Peyer's patch (tissue), 4 donors: ENCODE measurements around the gene WNT5A. TPM values are rescaled to one million over a fixed set of nuclear protein-coding genes. Genes with fewer than 3 reads are reported as not detected.
A peak's percentile ranks its signal among the peaks of the same experiment; 100 is the strongest.

ENCODE experiments used
- DNase-seq, 3 donors: peaks; one replicate each; pipeline ENCODE4 v3.0.0-alpha.2; 2017 to 2019
- H3K27ac ChIP-seq, 4 donors: fragments of 200-600 bp; sonication (generic); one replicate each; pipeline ENCODE4 v1.5.1; 2016 to 2019
- H3K27me3 ChIP-seq, 2 donors: fragments of 200-600 bp; sonication (generic); one replicate each; pipeline ENCODE4 v1.5.1; 2019
- H3K36me3 ChIP-seq, 3 donors: fragments of 200-600 bp; sonication (generic); one replicate each; pipeline ENCODE4 v1.5.1; 2016 to 2019
- H3K4me1 ChIP-seq, 4 donors: fragments of 200-600 bp; sonication (generic); one replicate each; pipeline ENCODE4 v1.5.1; 2016 to 2019
- H3K4me3 ChIP-seq, 4 donors: fragments of 200-600 bp; sonication (generic); 1 replicate in 3 of 4; 2 replicates in 1 of 4; pipeline ENCODE4 v1.5.1; 2016 to 2019; ENCODE audit warnings: mild to moderate bottlenecking in 1 of 4
- H3K9me3 ChIP-seq, 4 donors: fragments of 200-600 bp; sonication (generic); one replicate each; pipeline ENCODE4 v1.5.1; 2016 to 2019; ENCODE audit warnings: mild to moderate bottlenecking in 1 of 4
- POLR2A ChIP-seq, 2 donors: fragments of 450-650 bp; IDR thresholded peaks; one replicate each; pipeline ENCODE4 v1.5.1; 2017; ENCODE audit warnings: antibody characterized with exemption in 2 of 2, mild to moderate bottlenecking in 2 of 2, moderate library complexity in 2 of 2
- total RNA-seq, 4 donors: library from RNA; depleted of rRNA; stranded (reverse); fragments of >200 nt; gene quantifications; one replicate each; pipeline ENCODE4 v1.1.0, GENCODE V29; 2016
- TF ChIP-seq, protein P1 (sequence below), 6 experiments: fragments of 450-650 bp in 4 of 6; fragments of 200-600 bp in 2 of 6; sonication (generic) in 1 of 6; IDR thresholded peaks; one replicate each; pipeline ENCODE4 v1.5.1; 2017 to 2019; ENCODE audit warnings: antibody characterized with exemption in 6 of 6, mild to moderate bottlenecking in 3 of 6, moderate library complexity in 1 of 6

WNT5A gene
- total RNA-seq, 4 donors from 2014 or later, result 4.6 to 8.6 (median 7.9) TPM

DNA sequence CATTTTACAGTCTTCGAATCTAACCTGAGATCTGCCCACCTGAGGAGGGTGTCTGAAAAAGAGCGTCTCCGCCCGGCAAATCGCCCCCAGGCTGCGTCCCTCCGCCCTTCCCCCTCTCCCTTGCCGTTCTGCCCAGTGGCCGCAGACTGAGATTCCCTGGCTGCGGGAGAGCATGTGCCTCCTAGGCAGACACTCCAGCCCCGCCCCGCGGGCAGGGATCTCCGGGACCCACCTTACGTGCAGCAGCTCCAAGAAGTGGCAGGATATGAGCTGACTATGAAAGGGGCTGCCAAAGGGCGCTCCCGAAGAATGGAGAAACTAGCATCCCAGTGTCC is 2.7 kb upstream of the WNT5A start:
- Histone ChIP-seq H3K4me1 (peaks cover 0 to 35% (median 0%) of the 10 kb centered on the region in 4 donors), H3K27ac (no peak overlapping the region), H3K36me3 (no peaks in the 10 kb centered on the region), H3K4me3 (no peak overlapping the region), H3K9me3 (no peaks in the 10 kb centered on the region), H3K27me3 (peaks cover 0 to 9% of the 10 kb centered on the region in 2 donors)
- no peak for TF ChIP-seq POLR2A (IDR thresholded peaks at IDR 0.05)
- DNase-seq, result peak in 1 of 3 donors; percentile 52

DNA sequence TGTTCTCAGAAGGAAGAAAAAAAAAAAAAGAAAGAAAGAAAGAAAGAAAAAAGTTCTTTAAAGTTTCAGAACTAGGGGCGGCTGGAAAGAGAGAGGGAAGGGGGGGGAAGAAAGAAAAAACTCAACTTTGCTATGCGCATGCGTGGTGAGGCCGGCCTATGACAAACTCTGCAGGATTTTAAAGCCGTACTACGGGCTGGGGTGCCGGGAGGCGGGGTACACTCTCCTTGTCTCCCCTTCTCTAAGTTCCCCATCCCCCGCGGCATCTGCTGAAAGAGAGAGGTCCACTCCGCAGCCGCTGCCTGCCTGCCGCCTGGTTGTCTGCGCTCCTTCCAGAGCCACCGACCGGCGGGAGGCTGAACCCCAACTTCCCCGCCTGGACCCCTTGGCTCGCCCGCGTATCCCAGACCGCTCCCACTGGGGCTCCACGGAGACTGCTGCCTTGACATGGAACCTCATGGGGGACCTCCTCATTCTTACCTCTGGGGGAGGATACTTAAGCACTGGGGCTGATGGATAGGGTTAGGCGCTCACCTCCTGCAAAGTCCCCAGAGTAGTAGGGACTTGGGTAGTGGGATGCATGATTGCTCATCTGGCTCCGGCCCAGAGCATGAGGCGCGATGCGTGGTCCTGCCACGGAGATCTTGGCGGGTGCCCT is 1.4 kb upstream of the WNT5A start:
- DNase-seq, result peak in 2 of 3 donors; percentile 58 to 71
- Histone ChIP-seq H3K27me3 (peaks cover 0 to 9% of the 10 kb centered on the region in 2 donors), H3K4me1 (peaks cover 0 to 36% (median 0%) of the 10 kb centered on the region in 4 donors), H3K27ac (peak overlapping the region; percentile 8 to 62 (median 60)), H3K9me3 (no peaks in the 10 kb centered on the region), H3K36me3 (no peaks in the 10 kb centered on the region), H3K4me3 (peak overlapping the region; percentile 37 to 90 (median 59))
- no peak for TF ChIP-seq POLR2A (IDR thresholded peaks at IDR 0.05)

DNA sequence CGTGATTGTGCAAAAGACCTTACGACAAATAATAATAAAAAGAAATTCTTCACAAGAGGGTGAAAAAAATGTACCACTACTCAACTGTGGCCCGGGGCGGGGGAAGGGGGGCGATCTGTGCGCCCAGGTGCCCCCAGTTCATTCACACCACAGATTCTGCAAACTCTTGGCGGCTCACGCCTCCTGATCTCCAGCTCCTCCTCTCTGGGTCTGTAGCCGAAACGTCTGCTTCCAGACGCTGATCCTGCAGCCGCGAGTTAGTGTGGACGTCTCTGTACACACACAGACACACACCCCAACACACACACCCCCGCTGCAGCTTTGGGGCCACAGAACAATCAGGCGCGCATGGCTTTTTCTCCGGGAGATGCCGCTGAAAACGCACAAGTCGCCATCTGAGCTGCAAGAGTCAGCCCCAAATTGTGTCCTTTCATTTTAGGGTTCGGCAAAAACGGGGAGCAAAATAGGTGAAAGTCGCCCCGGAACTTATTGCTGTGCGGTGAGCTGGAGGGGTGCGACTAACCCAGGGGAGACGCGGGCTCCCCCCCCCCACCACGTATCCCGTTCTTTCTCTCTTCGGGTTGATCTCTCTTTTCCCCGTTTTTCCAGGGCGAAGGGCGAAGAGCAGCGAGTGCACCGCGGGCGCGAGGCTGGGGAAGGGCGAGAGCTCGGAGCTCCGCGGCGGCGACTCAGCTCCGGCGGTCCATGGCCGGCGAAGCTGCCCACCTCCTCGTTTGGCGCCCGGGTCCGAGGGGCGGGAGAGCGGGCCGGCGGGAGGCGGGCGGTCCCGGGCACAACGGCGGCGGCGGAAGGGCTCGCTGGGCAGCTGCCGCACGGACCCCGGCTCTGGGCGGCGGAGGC is 505 bp upstream of the WNT5A start:
- DNase-seq, result peak in 1 of 3 donors; percentile 61
- Histone ChIP-seq H3K27ac (peak overlapping the region; percentile 60 to 78 (median 62)), H3K36me3 (no peaks in the 10 kb centered on the region), H3K4me1 (peaks cover 0 to 36% (median 0%) of the 10 kb centered on the region in 4 donors), H3K9me3 (no peaks in the 10 kb centered on the region), H3K4me3 (peak overlapping the region; percentile 37 to 90 (median 59)), H3K27me3 (peaks cover 0 to 9% of the 10 kb centered on the region in 2 donors)
- no peak for TF ChIP-seq POLR2A (IDR thresholded peaks at IDR 0.05)
- TF ChIP-seq, protein P1, sequence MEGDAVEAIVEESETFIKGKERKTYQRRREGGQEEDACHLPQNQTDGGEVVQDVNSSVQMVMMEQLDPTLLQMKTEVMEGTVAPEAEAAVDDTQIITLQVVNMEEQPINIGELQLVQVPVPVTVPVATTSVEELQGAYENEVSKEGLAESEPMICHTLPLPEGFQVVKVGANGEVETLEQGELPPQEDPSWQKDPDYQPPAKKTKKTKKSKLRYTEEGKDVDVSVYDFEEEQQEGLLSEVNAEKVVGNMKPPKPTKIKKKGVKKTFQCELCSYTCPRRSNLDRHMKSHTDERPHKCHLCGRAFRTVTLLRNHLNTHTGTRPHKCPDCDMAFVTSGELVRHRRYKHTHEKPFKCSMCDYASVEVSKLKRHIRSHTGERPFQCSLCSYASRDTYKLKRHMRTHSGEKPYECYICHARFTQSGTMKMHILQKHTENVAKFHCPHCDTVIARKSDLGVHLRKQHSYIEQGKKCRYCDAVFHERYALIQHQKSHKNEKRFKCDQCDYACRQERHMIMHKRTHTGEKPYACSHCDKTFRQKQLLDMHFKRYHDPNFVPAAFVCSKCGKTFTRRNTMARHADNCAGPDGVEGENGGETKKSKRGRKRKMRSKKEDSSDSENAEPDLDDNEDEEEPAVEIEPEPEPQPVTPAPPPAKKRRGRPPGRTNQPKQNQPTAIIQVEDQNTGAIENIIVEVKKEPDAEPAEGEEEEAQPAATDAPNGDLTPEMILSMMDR (IDR thresholded peaks at IDR 0.05), result no peak

- peak overlapping the region; percentile 8 to 78 (median 60) for H3K27ac ChIP-seq
- H3K4me3 ChIP-seq, result peak overlapping the region; percentile 37 to 90 (median 59)
- peaks cover 0 to 9% of the 10 kb centered on the region in 2 donors for H3K27me3 ChIP-seq
- H3K9me3 ChIP-seq, result no peaks in the 10 kb centered on the region
- DNase-seq, result peak in 2 of 3 donors; percentile 62 to 68
- H3K4me1 ChIP-seq, result peaks cover 0 to 41% (median 0%) of the 10 kb centered on the region in 4 donors
- no peaks in the 10 kb centered on the region for H3K36me3 ChIP-seq
- TF ChIP-seq POLR2A (IDR thresholded peaks at IDR 0.05), result no peak
- TF ChIP-seq, protein P1 (IDR thresholded peaks at IDR 0.05), result no peak
Measured at GRCh38 chr3:55486101-55486856, 827 bp downstream of the WNT5A start.

GRCh38 chr3:55484801-55485791 is 2.0 kb downstream of the WNT5A start:
- Histone ChIP-seq H3K27me3 (peaks cover 0 to 9% of the 10 kb centered on the region in 2 donors), H3K27ac (peak overlapping the region in 3 of 4 donors; percentile 8 to 61 (median 58)), H3K9me3 (no peaks in the 10 kb centered on the region), H3K36me3 (no peaks in the 10 kb centered on the region), H3K4me3 (peak overlapping the region in 3 of 4 donors; percentile 18 to 90 (median 69)), H3K4me1 (peaks cover 0 to 40% (median 0%) of the 10 kb centered on the region in 4 donors)
- DNase-seq, result peak in 2 of 3 donors; percentile 77 to 80
- TF ChIP-seq, protein P1 (IDR thresholded peaks at IDR 0.05), result peak in 5 of 6 experiments; percentile 30 to 64 (median 55)
- TF ChIP-seq POLR2A (IDR thresholded peaks at IDR 0.05), result no peak
